Astrocyte (in vitro differentiated cells and primary cell): ENCODE results near the gene DENND5B. TPM values are rescaled to one million over a fixed set of nuclear protein-coding genes. Genes with fewer than 3 reads are reported as not detected.

Source experiments
- DNase-seq: peaks from one replicate; pipeline ENCODE4 v3.0.0-alpha.2; 2010; ENCODE audit warnings: low read depth
- FAIRE-seq: peaks from 2 replicates; lab custom pipeline; 2011; peaks lifted over from hg19 to GRCh38; lab: Jason Lieb, UNC
- H2AFZ ChIP-seq: 2 replicates; pipeline ENCODE4 v1.6.0; 2012; ENCODE audit warnings: low read depth, low read length, inconsistent platforms
- H3K27ac ChIP-seq: 2 replicates; pipeline ENCODE4 v1.5.1; 2011; ENCODE audit warnings: low read depth, low read length, inconsistent platforms
- H3K27me3 ChIP-seq: 2 replicates; pipeline ENCODE4 v1.6.0; 2011; ENCODE audit warnings: low read length, inconsistent platforms; ENCODE audit not compliant: insufficient read depth
- H3K36me3 ChIP-seq: 2 replicates; pipeline ENCODE4 v1.5.1; 2011; ENCODE audit warnings: low read length, inconsistent platforms; ENCODE audit not compliant: insufficient read depth
- H3K4me1 ChIP-seq: 2 replicates; pipeline ENCODE4 v1.5.1; 2011; ENCODE audit warnings: low read length, inconsistent platforms; ENCODE audit not compliant: insufficient read depth
- H3K4me2 ChIP-seq: 2 replicates; pipeline ENCODE4 v1.6.0; 2012; ENCODE audit warnings: low read length, inconsistent platforms
- H3K4me3 ChIP-seq: 2 replicates; pipeline ENCODE4 v1.5.1; 2011; ENCODE audit warnings: low read depth, mild to moderate bottlenecking, low read length, inconsistent platforms; ENCODE audit not compliant: insufficient read depth
- H3K79me2 ChIP-seq: 2 replicates; pipeline ENCODE4 v1.6.0; 2012; ENCODE audit warnings: mild to moderate bottlenecking, low read length, inconsistent platforms; ENCODE audit not compliant: insufficient read depth
- H3K9ac ChIP-seq: 2 replicates; pipeline ENCODE4 v1.6.0; 2012; ENCODE audit warnings: mild to moderate bottlenecking, low read length, inconsistent platforms
- H3K9me3 ChIP-seq: 2 replicates; pipeline ENCODE4 v1.5.1; 2012; ENCODE audit warnings: low read depth, mild to moderate bottlenecking, low read length, inconsistent platforms; ENCODE audit not compliant: insufficient read depth
- H4K20me1 ChIP-seq: 2 replicates; pipeline ENCODE4 v1.6.0; 2012; ENCODE audit warnings: low read length, inconsistent platforms; ENCODE audit not compliant: insufficient read depth
- H3K27ac Mint-ChIP-seq: one replicate; pipeline ENCODE4 v1.8.0; 2021; ENCODE audit warnings: mild to moderate bottlenecking, mixed read lengths; ENCODE audit not compliant: unreplicated experiment
- H3K27me3 Mint-ChIP-seq: one replicate; pipeline ENCODE4 v1.8.0; 2021; ENCODE audit warnings: low read depth, mixed read lengths; ENCODE audit not compliant: unreplicated experiment
- H3K36me3 Mint-ChIP-seq: one replicate; pipeline ENCODE4 v1.8.0; 2021; ENCODE audit warnings: low read depth, mixed read lengths; ENCODE audit not compliant: unreplicated experiment
- H3K4me1 Mint-ChIP-seq: one replicate; pipeline ENCODE4 v1.8.0; 2021; ENCODE audit warnings: low read depth, mixed read lengths; ENCODE audit not compliant: unreplicated experiment
- H3K4me3 Mint-ChIP-seq: one replicate; pipeline ENCODE4 v1.8.0; 2021; ENCODE audit warnings: mild to moderate bottlenecking, moderate library complexity, mixed read lengths; ENCODE audit not compliant: unreplicated experiment
- H3K9me3 Mint-ChIP-seq: one replicate; pipeline ENCODE4 v1.8.0; 2021; ENCODE audit warnings: mild to moderate bottlenecking, mixed read lengths; ENCODE audit not compliant: unreplicated experiment
- EZH2 ChIP-seq: IDR thresholded peaks from 2 replicates; pipeline ENCODE4 v1.6.1; 2012; ENCODE audit warnings: mild to moderate bottlenecking, low read length, inconsistent platforms; ENCODE audit not compliant: insufficient read depth
- total RNA-seq: library from RNA; stranded (reverse); gene quantifications from 2 replicates; pipeline ENCODE4 v1.2.1, GENCODE V29; 2021
- TF ChIP-seq, protein P1 (sequence below): IDR thresholded peaks from 2 replicates; pipeline ENCODE4 v1.5.1; 2011; ENCODE audit warnings: low read depth, mild to moderate bottlenecking, inconsistent platforms, low read length, moderate library complexity; ENCODE audit not compliant: insufficient read depth

Gene DENND5B
- total RNA-seq, 1 donor from 2014 or later, result 22.7 TPM

DNA sequence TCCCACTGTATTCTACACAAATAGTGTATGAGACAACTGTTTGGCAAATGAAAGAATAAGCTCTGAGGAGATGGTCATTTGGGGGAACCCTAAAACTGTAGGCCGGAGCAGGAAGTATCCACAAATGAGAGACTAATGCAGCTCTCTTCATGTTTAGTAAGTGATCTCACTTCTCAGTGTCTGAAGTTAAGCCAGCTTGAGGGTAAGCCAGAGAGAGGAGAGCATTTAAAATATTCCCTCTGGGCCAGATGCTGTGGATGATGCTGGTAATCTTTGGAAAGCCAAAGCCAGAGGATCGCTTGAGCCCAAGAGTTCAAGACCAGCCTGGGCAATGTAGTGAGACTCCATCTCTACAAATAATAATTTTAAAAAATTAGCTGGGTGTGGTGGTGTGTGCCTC lies 134.4 kb downstream of the DENND5B start:
- H3K4me1 Mint-ChIP-seq, result no peaks in the 10 kb centered on the region
- Histone ChIP-seq H3K4me3 (no peak overlapping the region), H3K9ac (no peak overlapping the region), H4K20me1 (no peaks in the 10 kb centered on the region), H3K79me2 (no peaks in the 10 kb centered on the region), H3K4me2 (no peak overlapping the region), H3K27me3 (no peaks in the 10 kb centered on the region), H2AFZ (no peak overlapping the region), H3K36me3 (no peaks in the 10 kb centered on the region), H3K27ac (no peak overlapping the region), H3K4me1 (no peaks in the 10 kb centered on the region), H3K9me3 (no peaks in the 10 kb centered on the region)
- no peak overlapping the region for H3K4me3 Mint-ChIP-seq
- no peaks in the 10 kb centered on the region for H3K27me3 Mint-ChIP-seq
- H3K36me3 Mint-ChIP-seq, result peaks cover 9% of the 10 kb centered on the region
- no peak overlapping the region for H3K27ac Mint-ChIP-seq
- TF ChIP-seq, protein P1, sequence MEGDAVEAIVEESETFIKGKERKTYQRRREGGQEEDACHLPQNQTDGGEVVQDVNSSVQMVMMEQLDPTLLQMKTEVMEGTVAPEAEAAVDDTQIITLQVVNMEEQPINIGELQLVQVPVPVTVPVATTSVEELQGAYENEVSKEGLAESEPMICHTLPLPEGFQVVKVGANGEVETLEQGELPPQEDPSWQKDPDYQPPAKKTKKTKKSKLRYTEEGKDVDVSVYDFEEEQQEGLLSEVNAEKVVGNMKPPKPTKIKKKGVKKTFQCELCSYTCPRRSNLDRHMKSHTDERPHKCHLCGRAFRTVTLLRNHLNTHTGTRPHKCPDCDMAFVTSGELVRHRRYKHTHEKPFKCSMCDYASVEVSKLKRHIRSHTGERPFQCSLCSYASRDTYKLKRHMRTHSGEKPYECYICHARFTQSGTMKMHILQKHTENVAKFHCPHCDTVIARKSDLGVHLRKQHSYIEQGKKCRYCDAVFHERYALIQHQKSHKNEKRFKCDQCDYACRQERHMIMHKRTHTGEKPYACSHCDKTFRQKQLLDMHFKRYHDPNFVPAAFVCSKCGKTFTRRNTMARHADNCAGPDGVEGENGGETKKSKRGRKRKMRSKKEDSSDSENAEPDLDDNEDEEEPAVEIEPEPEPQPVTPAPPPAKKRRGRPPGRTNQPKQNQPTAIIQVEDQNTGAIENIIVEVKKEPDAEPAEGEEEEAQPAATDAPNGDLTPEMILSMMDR, result no peak
- no peak for TF ChIP-seq EZH2
- DNase-seq (no peak), FAIRE-seq (no peak)
- H3K9me3 Mint-ChIP-seq, result no peaks in the 10 kb centered on the region

DNA sequence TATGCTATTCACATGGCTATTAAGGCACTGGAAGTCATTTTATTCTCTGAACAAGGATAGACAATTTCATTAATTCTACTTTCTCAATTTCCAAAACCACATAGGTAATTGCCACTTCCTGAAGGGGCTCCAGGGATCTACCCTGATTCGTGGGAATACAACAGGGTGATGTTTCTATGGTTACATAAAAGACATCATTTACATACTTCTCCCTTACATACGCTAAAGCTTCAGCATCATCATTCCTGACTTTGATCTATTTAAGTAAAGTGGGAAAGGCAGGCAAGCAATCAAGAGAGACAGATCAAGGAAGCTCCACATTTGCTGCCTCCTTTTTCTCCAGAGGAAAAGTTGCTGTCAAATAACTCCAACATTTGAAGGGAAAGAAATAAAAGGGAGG lies 146.2 kb downstream of the DENND5B start:
- Histone ChIP-seq H3K9me3 (no peaks in the 10 kb centered on the region), H4K20me1 (no peaks in the 10 kb centered on the region), H3K36me3 (no peaks in the 10 kb centered on the region), H3K4me1 (no peaks in the 10 kb centered on the region), H3K4me2 (no peak overlapping the region), H3K9ac (no peak overlapping the region), H3K79me2 (no peaks in the 10 kb centered on the region), H3K27me3 (no peaks in the 10 kb centered on the region), H3K4me3 (no peak overlapping the region), H2AFZ (no peak overlapping the region), H3K27ac (no peak overlapping the region)
- FAIRE-seq, result no peak
- no peak overlapping the region for H3K27ac Mint-ChIP-seq
- no peak overlapping the region for H3K4me3 Mint-ChIP-seq
- no peaks in the 10 kb centered on the region for H3K4me1 Mint-ChIP-seq
- no peak for TF ChIP-seq EZH2
- TF ChIP-seq, protein P1, result no peak
- peaks cover 13% of the 10 kb centered on the region for H3K36me3 Mint-ChIP-seq
- H3K27me3 Mint-ChIP-seq, result no peaks in the 10 kb centered on the region
- H3K9me3 Mint-ChIP-seq, result no peaks in the 10 kb centered on the region
- no peak for DNase-seq

DNA sequence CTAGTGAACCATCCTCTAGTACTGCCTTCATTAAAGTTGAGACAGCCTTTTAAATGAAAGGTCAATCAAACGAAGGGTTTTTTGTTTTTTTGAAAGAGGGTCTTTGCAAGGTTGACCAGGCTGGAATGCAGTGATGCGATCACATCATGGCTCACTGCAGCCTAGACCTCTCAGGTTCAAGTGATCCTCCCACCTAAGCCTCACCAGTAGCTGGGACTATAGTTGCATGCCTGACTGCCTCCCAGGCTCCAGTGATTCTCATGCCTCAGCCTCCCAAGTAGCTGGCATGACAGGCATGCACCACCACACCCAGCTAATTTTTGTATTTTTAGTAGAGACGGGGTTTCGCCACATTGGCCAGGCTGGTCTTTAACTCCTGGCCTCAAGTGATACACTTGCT lies 150.3 kb downstream of the DENND5B start:
- H3K9ac ChIP-seq, result no peak overlapping the region
- H3K27ac ChIP-seq, result no peak overlapping the region
- H3K27me3 ChIP-seq, result no peaks in the 10 kb centered on the region
- no peaks in the 10 kb centered on the region for H3K4me1 ChIP-seq
- H3K9me3 ChIP-seq, result no peaks in the 10 kb centered on the region
- H3K79me2 ChIP-seq, result no peaks in the 10 kb centered on the region
- DNase-seq, result no peak
- FAIRE-seq, result no peak
- no peak overlapping the region for H2AFZ ChIP-seq
- Mint-ChIP-seq H3K4me3 (no peak overlapping the region), H3K4me1 (peaks cover 3% of the 10 kb centered on the region), H3K27me3 (no peaks in the 10 kb centered on the region), H3K36me3 (no peaks in the 10 kb centered on the region), H3K9me3 (no peaks in the 10 kb centered on the region), H3K27ac (no peak overlapping the region)
- H3K36me3 ChIP-seq, result no peaks in the 10 kb centered on the region
- H3K4me3 ChIP-seq, result no peak overlapping the region
- no peaks in the 10 kb centered on the region for H4K20me1 ChIP-seq
- TF ChIP-seq EZH2, result no peak
- TF ChIP-seq, protein P1, result no peak
- H3K4me2 ChIP-seq, result no peak overlapping the region
